ENCODE measurements around the gene ADAMTS3. TPM values are rescaled to one million over a fixed set of nuclear protein-coding genes. Genes with fewer than 3 reads are reported as not detected.

Gene ADAMTS3
- total and polyA plus RNA-seq, 2 donors (not counting 1 experiment from before 2014, with no cell fraction given): not detected

- Mint-ChIP-seq H3K27me3 (peaks cover 3% of the 10 kb centered on the region), H3K9me3 (ENCODE audit: insufficient read depth) (no peaks in the 10 kb centered on the region), H3K27ac (no peak overlapping the region), H3K4me1 (no peaks in the 10 kb centered on the region), H3K4me3 (no peak overlapping the region)
- H3K4me2 ChIP-seq (replicated peaks; ENCODE audit: low read depth, low read length, poor library complexity, severe bottlenecking): no peak overlapping the region
- TF ChIP-seq EZH2 (IDR thresholded peaks at IDR 0.05; ENCODE audit: borderline replicate concordance, insufficient read depth, low read depth, low read length, poor library complexity, severe bottlenecking) (no peak), CTCF (IDR thresholded peaks at IDR 0.05) (no peak)
- ATAC-seq (ENCODE audit: low read depth) (no peak), DNase-seq (no peak)
- H3K27me3 ChIP-seq (replicated peaks in 1 of 4; ENCODE audit: control extremely low read depth in 1 of 4, control insufficient read depth in 3 of 4, insufficient read depth in 4 of 4, low read length in 3 of 4): no peaks in the 10 kb centered on the region
- H3K9me3 ChIP-seq (ENCODE audit: control extremely low read depth in 1 of 3, control insufficient read depth in 2 of 3, insufficient read depth in 1 of 3, low read length in 2 of 3): no peaks in the 10 kb centered on the region
- H3K9ac ChIP-seq (ENCODE audit: low read length): no peak overlapping the region
- no peaks in the 10 kb centered on the region for H3K79me2 ChIP-seq (ENCODE audit: control insufficient read depth, insufficient read depth, low read length)
- H3K27ac ChIP-seq (ENCODE audit: low read length in 2 of 2): no peak overlapping the region
- intact Hi-C loops (cut with micrococcal nuclease): no loop called here
- H4K20me1 ChIP-seq (ENCODE audit: control insufficient read depth, insufficient read depth, low read length, poor library complexity, severe bottlenecking): no peaks in the 10 kb centered on the region
- no peak overlapping the region for H2AFZ ChIP-seq (ENCODE audit: insufficient read depth, low read depth, low read length, poor library complexity, severe bottlenecking)
- CTCF ChIA-PET: no interaction called here
- H3K36me3 ChIP-seq (replicated peaks in 1 of 2; ENCODE audit: control extremely low read depth in 1 of 2, control insufficient read depth in 1 of 2, extremely low read depth in 1 of 2, insufficient read depth in 2 of 2, low read length in 1 of 2): no peaks in the 10 kb centered on the region
- whole genome bisulfite sequencing (ENCODE audit: insufficient coverage): 100% methylated on average over 2 of the region's 2 CpGs
- H3K4me1 ChIP-seq (ENCODE audit: control insufficient read depth in 2 of 2, insufficient read depth in 2 of 2, low read length in 2 of 2): no peaks in the 10 kb centered on the region
- POLR2A ChIA-PET: no interaction called here
- H3K4me3 ChIP-seq (ENCODE audit: control extremely low read depth in 1 of 5, extremely low read depth in 1 of 5, insufficient read depth in 1 of 5, low read depth in 2 of 5, low read length in 4 of 5): no peak overlapping the region
Observed at GRCh38 chr4:72286910-72287309, 282.1 kb downstream of the ADAMTS3 start.

DNA sequence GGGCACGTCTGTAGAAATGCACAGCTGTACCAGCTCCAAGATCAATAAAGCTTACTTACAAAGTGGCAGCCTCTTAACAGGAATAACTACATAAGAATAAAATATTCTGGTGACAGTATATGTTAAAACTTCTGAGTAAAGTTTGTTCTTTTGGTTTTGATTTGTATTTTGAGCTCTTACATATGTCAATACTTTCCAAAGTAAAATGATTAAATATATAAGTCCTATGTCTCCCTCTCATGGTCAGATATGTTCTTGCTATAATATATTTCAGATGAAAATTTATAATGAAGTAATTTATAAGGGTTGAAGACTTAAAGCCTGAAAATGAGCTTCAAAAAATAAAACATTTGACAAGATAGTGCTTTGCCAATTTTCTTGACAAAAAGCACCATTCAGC lies 282.8 kb downstream of the ADAMTS3 start:
- no peak for TF ChIP-seq CTCF (IDR thresholded peaks at IDR 0.05)
- no peak for TF ChIP-seq EZH2 (IDR thresholded peaks at IDR 0.05; ENCODE audit: borderline replicate concordance, insufficient read depth, low read depth, low read length, poor library complexity, severe bottlenecking)
- H3K4me3 Mint-ChIP-seq: no peak overlapping the region
- Histone ChIP-seq H3K27ac (ENCODE audit: low read length in 2 of 2) (no peak overlapping the region), H3K4me1 (ENCODE audit: control insufficient read depth in 2 of 2, insufficient read depth in 2 of 2, low read length in 2 of 2) (no peaks in the 10 kb centered on the region), H4K20me1 (ENCODE audit: control insufficient read depth, insufficient read depth, low read length, poor library complexity, severe bottlenecking) (no peaks in the 10 kb centered on the region), H3K9me3 (ENCODE audit: control extremely low read depth in 1 of 3, control insufficient read depth in 2 of 3, insufficient read depth in 1 of 3, low read length in 2 of 3) (no peaks in the 10 kb centered on the region), H3K9ac (ENCODE audit: low read length) (no peak overlapping the region), H2AFZ (ENCODE audit: insufficient read depth, low read depth, low read length, poor library complexity, severe bottlenecking) (no peak overlapping the region), H3K4me2 (replicated peaks; ENCODE audit: low read depth, low read length, poor library complexity, severe bottlenecking) (no peak overlapping the region), H3K36me3 (replicated peaks in 1 of 2; ENCODE audit: control extremely low read depth in 1 of 2, control insufficient read depth in 1 of 2, extremely low read depth in 1 of 2, insufficient read depth in 2 of 2, low read length in 1 of 2) (no peaks in the 10 kb centered on the region), H3K27me3 (replicated peaks in 1 of 4; ENCODE audit: control extremely low read depth in 1 of 4, control insufficient read depth in 3 of 4, insufficient read depth in 4 of 4, low read length in 3 of 4) (no peaks in the 10 kb centered on the region), H3K79me2 (ENCODE audit: control insufficient read depth, insufficient read depth, low read length) (no peaks in the 10 kb centered on the region), H3K4me3 (ENCODE audit: control extremely low read depth in 1 of 5, extremely low read depth in 1 of 5, insufficient read depth in 1 of 5, low read depth in 2 of 5, low read length in 4 of 5) (no peak overlapping the region)
- H3K27me3 Mint-ChIP-seq: peaks cover 3% of the 10 kb centered on the region
- POLR2A ChIA-PET: no interaction called here
- no peaks in the 10 kb centered on the region for H3K9me3 Mint-ChIP-seq (ENCODE audit: insufficient read depth)
- ATAC-seq (ENCODE audit: low read depth) (no peak), DNase-seq (no peak)
- intact Hi-C loops (cut with micrococcal nuclease): no loop called here
- H3K27ac Mint-ChIP-seq: no peak overlapping the region
- WGBS (ENCODE audit: insufficient coverage): no CpG with 5 or more reads among the region's 1 CpG
- no peaks in the 10 kb centered on the region for H3K4me1 Mint-ChIP-seq
- CTCF ChIA-PET: no interaction called here
